GM18867 (cell line): Measurements from ENCODE around the gene PCBD1.
"Not testable (repeated sequence)": the region's sequence is repeated elsewhere in the genome, so short reads cannot be mapped to it uniquely, and the experiment has no call there.

Experiments
- ATAC-seq: cut with Tn5 transposase; IDR thresholded peaks from one replicate; pipeline ENCODE4 v1.9.1; 2021; ENCODE audit warnings: mild to moderate bottlenecking, moderate library complexity; ENCODE audit not compliant: unreplicated experiment

Gene PCBD1

DNA sequence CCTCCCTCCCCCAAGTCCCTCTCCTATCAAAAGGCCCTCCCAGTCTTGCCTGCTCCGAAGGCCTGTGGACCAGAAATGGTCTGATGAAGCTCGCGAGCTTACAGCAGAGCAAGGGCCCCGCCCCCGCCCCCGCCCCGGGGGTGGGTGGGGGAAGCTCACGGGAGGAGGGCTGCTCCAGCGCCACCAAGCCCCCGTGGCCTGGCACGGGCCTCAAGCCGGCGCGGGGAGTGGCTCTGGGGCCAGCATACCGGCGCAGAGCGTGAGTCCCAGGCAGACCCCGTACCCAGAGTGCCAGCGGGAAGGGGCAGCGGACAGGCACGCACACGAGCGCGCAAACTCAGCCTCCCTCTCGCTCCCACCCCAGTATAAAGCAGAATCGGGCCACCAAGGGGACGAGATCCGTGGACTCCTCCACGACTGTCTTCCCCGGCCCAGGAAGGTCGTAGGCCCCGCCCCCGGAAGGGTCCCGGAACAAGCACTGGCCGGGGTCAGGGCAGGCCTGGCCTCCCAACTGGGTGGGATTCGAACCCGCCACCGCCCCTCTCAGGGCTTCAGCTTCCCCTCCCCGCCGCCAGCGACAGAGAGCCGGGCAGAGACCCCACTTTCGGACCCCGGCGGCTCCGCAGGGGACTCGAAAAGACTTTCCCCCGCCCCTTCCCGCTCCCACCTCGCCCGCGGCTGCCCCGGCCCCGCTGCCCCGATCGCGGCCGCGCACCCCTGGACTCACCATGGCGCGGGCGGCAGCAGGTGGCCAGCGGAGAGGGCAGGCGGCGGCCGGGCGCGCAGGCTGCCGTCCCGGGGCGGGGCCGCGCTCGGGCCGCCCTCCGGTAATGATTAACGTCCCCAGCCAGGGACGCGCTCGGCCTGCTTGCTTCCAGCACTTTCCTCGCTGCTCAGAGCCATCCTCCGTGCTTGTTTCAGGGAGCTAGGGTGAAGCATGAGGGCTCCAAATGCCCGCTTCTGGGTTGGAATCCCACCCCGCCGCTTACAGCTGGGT is at the start of gene PCBD1:
PCBD1 (minus strand) TSS at position 762 of the 997 bp plus-strand sequence; CDS start at position 730, 32 bp downstream.
- peak; percentile 63 for ATAC-seq

DNA sequence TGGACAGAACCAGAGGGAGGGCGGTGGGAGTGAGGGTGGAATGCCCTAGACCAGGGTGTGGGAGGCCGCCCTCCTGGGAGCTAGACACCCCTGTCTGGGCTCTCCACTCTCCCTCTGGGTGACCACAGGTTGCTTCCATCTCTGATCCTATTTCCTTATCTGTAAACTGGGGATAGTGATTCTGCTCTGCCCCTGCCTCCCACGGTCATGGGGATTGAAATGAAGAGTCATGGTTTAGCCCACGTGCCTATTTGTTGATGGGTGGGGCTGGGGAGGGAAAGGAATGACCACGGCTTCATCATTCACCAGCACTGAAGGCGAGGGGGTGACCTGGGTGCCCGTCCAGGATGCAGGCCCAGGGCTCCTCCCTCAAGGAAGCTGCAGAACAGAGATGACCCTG is 49.3 kb upstream of the PCBD1 start:
- ATAC-seq = no peak

DNA sequence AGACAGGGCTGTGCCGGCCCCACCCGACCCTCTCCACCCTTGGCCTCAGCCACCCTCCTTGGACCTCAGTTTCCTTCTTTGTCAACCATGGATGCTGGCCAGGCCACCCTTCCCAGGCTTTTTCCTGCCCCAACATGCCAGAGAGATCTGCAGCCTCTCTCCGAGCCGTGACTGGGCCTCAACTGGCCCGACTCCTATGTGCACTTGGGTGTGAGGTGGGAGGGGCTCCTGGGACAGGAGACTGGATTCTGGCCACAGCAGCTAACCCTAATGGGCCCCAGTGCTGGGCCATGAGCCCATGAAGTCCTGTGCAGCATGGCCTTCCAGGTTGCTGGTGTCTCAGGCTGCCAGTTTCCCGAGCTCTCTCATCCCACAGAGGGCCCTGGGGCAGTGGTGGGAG is 47.7 kb upstream of the PCBD1 start:
- no peak for ATAC-seq

DNA sequence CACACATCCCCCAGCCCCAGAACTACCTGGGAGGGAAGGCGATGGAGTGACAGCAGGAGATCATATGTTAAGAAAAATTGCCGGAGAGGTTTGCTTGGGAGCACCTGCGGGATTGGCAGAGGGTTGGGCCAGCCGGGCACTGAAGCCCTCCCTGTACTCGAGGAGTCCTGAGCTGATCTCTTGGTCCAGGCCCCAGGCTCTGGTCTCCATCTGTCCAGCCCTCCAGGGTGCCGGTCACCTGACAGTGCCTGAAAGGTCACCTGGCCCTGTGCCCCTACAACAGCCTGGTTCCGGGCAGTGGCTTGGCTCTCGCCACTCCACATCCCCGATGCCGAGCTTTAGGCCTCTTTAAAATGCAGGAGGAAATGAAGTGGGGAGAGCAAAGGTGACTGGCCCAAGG is 47.3 kb upstream of the PCBD1 start:
- ATAC-seq = no peak

DNA sequence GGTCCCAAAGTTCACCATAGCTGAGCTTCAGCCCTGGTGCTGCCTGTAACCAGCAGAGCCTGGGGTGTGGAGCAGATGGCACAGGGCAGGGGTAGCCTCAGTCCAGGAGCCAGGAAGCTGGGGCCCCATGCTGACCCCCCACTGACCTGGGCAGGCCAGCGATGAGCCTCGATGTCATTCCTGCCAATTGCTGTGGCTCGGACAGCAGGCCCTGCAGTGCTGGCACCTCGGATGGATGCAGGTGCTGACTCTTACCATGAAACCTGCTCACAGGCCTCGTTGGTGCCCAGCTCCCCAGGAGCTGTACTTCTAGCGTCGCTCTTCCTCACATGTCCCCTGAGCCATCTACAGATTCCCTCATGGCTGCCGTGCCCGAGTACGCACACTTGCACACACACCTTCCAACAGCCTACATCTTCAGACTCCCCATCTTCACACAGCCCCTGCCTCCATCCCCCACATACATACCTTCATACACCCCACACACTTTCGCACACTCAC is 46.8 kb upstream of the PCBD1 start:
- ATAC-seq = no peak

DNA sequence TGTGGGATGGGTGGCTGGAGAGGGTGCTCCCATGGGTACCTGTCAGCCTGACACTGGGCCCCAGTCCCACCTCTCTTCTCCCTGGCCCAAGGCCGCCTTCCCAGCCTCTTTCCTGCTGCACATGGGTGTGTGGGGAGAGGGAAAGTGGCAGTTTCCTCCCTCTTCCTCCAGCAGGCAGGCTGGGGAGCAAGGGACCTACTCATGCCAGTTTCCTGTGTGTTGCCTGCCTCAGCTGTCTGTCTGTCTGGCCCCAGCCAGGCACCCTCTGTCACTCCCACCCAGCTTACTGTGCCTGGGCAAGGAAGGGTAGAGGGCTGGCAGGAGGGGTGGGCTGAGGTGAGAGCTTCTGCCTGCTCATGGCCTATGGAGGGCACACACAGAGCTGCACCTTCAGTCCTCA is 46.3 kb upstream of the PCBD1 start:
- no peak for ATAC-seq

DNA sequence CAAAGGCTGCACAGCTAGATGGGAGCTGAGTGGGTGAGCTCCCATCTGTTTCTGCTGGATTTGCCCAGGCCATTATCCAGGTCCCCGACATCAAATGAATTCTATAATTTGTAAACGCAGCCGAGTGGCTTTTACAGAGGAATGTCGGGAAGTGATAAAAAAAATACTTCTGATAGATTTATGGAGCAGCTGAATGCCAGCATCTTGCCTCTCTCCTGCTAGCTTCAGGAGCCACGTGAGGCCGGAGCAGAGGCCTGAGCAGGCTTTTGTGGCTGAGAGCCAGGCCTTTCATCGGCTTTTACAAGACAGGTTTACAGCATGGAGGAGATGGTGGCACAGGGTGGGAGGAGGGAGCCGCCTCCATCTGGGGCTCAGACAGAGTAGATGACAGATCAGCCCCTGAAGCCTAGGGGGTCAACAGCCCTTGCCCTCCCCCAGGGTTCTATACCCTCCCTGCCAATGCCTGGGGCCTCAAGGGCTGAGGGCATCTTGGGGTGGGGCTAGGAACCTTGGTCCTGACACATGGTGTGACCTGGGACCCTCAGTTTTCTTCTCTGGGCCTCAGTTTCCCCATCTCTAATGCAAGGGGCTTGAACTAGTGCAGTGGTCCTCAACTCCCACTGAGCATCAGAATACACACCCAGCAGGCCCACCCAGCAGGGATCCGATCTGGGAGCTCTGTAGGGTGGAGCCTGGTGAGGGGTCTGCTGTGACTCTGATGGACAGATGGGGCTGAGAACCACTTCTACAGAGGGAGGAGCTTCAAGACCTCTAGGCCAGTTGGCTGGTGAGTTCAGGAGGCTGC is 44.2 kb upstream of the PCBD1 start:
- ATAC-seq = no peak

DNA sequence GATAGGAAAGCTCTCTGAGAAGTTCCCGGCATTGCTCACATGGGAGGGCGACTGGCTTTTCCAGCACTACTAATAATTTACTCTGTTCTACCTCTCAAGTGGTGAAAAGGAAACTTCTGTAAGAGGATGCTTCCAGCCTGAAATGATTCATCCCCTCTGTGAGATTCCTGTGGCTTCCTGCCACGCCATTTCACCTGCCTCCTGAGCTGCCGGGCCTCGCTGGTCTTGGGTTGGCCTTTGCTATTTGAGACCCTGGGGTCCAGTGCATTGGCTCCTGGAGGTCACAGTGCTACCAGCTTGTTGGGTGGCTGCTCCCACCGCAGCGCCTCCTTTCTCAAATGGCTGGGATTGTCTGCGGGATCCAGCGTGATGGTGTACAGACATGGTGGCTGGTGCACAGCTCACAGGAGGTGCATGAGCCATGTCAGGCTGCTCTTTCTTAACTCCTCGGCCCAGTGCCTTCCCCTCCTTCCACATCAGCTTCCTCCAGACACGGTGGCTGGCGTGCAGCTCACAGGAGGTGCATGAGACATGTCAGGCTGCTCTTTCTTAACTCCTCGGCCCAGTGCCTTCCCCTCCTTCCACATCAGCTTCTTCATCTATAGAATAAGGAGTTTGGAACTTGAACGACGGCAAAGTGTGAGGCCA is 42.9 kb upstream of the PCBD1 start:
- no peak for ATAC-seq

DNA sequence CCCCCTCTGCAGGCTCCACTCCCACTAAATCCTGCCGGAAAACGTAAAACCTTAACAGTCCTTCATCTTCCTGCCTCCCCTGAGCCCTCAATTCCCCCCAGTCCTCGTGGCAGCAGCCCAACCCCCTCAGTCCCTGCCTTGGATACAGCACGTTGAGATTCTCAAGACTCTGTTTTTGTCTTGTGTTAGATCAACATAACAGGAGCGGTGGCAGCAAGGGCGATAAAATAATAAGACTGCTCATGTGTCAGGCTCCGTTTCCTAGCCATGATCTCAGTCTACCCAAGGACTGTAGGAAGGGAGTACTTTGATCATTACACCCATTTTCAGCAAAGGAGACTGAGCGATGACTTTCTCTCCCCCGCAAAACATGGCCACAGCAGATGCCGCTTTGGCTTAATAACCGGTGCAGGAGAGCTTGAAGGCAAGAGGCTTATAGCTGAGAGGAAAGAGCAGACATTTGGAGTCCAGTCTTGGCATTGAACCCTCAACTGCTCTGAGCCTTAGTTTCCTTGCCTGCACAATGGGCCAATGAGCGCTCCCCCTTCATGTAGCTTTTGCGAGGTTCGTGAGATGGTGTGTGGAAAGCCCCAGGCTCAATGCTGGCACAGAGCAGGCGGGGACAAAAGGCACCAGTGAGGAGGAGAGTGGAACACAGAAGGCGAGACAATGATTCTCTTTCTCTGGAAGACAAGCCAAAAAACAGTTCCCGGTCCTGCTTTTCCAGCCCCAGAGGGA is 42.1 kb upstream of the PCBD1 start:
- no peak for ATAC-seq

DNA sequence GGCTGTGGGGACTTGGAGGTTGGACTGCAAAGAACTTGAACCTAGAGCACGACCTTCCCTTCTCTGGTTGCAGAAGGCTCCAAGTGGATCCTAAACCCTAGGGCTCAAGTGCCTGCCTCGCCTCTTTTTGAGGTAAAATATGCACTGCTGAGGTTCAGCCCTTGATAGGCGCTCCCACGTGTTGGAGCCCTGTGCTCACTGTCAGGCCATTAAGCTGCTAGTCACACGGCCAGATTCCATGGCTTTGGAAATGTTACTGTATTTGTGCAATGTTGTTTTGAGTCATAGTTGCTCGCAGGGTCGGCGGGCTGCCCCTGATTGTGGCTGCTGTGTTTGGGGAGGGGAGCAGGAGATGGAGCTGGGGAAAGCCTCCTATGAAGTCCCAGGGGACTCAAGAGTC is 39.8 kb upstream of the PCBD1 start:
- no peak for ATAC-seq

DNA sequence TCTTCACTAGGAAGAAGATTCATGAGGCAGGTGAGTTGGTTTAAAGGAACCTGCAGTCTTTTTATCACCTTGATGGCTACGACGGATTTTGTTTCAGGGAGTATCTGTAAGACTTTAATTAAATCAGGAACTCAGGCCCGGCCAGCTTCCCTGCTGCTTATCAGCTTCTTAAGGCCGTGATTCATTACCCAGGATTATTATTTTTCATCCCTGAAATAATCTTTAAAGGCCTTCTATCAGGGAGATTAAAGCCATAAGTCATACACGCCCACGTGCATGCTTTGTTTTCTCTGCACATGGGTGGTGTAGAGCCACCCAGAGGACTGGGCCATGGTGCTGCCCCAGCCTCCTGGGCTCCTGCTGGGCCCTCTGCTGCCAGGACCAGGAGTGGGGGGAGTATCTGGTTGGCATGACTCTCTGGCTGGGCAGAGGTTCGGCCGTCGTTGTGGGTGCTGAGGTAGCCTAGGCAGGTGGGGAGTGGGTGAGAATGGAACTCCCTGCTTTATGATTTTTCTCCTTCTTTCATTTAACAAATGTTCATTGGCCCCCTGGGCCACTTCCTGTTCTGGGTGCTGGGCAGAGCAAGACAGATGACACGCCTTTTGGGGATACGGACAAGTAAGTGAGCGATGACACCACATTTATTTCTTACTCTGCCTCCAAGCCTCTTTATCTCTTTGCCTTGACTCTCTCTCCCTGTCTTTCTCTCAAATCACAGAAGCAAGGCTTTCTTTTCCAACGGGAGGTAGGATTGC is 39.0 kb upstream of the PCBD1 start:
- ATAC-seq = no peak

DNA sequence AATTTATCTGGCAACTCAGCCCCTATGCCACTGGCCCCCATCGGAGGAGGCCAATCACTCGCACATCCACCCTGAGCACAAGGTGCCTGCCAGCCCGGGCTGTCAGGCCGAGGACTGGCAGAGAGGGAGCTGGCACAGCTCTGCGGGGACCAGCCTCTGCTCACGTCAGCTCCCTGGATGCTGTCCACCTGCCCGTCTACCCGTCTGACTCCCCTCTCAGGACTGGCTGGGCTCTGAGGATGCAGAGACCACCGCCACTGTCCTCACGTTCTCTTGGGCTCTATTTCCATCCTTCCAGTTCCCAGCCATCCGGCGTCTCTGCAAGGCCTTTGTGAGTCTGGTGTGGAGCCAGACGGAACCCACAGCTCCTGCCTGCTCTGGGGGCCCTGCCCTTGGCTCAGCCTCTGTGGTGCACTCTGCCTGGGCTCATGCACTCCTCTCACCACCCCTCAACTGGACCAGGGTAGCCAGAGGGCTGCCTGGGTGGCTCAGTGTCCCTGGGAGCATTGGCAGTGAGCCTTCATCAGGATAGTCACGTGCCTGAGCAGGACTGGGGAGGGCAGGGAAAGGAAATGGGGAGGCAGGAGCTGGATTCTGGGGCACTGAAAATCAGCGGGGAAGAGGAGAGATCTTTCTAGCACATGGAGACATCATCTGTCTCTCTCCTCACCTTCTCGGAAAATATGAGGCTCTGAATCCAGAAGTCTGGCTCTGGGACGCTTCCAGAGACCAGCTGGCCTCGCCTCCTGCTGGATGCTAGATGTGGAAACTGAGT is 38.0 kb upstream of the PCBD1 start:
- no peak for ATAC-seq

DNA sequence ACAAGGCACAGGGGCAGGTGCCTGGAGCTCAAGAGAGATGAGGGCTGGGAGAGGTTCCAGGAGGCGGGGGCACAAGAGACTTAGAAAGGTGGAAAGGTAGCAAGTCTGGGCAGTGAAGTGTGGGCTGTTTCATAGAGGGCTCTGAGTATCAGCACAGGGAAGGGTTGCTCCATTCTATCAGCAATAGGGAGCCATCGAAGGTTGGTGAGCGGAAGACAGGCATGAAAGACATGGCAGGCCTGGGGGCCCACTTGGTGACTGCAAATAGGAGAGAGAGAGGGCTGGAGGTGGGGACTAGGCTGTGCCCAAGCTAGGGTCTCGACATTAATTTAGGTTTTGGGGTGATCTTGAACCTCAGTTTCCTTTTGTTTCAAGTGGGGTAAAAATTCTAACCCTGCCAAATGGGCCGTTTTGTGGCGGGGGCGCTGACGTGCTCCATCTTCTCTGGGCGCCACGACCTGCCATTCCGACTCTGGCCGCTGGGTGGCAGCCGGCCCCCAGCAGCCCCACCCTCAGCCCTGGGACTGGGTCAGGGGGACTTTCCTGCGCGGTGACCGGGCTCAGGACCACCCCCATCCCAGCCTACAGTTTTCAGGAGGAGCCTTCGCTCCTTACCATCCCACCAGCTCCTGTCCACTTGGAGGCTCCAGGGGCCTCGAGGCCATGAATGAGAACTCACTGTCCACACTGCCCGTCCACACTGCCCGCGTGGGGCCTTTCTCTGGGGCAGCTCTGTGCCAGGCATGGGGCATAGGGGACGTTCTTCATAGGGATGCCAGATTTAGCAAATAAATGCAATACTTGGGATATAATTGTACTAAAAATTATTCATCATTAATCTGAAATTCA is 37.2 kb upstream of the PCBD1 start:
- no peak for ATAC-seq

DNA sequence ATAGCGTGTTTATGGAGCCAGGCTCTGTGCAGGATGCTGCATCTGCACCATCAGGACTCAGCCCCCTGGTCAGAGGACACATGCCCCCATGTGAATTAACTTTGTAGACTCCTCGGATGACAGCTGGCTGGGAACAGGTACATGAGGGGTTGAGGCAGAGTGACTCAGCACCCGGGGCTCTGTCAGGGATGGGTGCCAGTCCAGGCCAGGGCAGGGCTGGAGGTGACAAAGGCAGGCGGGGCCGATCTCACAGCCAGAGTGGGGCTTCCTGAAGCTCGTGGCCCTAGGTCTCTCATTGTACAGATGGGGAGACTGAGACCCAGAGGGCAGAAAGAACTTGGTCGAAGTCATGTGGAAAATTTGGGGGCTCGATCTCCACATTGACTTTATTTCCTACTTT is 35.3 kb upstream of the PCBD1 start:
- ATAC-seq = no peak

DNA sequence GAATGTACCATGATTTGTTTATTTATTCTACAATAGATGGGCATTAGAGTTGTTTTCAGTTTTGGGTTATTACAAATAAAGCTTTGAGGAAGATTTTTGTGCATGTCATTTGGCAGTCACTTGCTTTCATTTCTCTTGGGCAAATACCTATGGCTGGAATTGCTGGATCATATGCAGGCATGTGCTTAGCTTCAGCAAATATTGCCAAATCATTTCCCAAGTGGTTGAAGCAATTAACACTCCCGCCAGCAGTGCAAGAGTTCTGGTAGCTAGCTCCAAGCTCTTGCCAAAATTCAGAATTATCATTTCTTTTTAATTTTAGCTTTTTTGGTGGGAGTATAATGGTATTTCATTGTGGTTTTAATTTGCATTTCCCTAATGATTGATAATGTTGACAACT is 32.9 kb upstream of the PCBD1 start:
- no peak for ATAC-seq

DNA sequence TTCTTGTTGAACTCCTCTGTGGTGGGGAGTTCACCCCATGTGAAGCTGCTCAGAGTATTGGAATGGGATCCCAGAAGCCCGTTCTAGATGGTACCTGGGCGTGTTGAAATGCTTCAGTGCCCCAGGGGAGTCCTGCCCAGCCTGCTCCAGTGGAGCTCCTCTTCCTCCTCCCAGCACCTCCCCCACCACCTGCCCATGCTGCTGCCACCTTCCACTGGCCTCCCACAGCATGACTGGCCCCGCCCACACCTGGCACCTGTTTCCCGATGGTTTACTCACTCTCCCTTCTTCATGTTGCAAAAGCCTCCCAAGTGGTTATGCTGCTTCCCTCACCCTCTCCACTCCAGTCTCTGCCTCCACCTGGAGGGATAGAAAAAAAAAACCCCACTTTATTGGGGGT is 32.2 kb upstream of the PCBD1 start:
- ATAC-seq = no peak

DNA sequence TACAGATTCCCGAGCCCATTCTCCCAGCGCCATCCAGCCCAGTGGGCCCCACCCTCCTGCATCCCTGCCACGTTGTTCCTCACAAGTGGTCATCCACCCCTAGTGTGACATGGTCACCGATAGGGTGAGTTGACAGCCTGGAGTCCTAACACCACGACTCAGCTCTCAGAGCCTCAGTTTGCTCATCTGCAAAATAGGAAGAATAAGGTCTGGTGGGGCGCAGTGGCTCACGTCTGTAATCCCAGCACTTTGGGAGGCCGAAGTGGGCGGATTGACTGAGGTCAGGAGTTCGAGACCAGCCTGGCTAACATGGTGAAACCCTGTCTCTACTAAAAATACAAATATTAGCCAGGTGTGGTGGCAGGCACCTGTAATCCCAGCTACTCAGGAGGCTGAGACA is 31.5 kb upstream of the PCBD1 start:
- ATAC-seq = not testable (repeated sequence)
